IMR-90 (cell line): ENCODE measurements around the gene CDHR2. TPM values are rescaled to one million over a fixed set of nuclear protein-coding genes. Genes with fewer than 3 reads are reported as not detected.

ENCODE experiments used
- ATAC-seq: fragments of 200-7000 bp; cut with Tn5 transposase; 2 replicates; pipeline ENCODE4 v1.9.1; 2020; ENCODE audit warnings: low read depth, mild to moderate bottlenecking, moderate library complexity
- BruUV-seq: library from RNA; stranded (reverse); fragments of 400-500 nt; replicated peaks from 2 replicates; lab custom pipeline; 2021; lab: Mats Ljungman, UMichigan
- CTCF ChIA-PET: fragments of 300-600 bp; formaldehyde crosslinking; extraction: SDS; loops from one replicate; lab custom pipeline; 2021; ENCODE audit warnings: antibody characterized with exemption; lab: Yijun Ruan, JAX
- POLR2A ChIA-PET: fragments of 300-600 bp; sonication (Branson Sonifier 250); formaldehyde crosslinking; loops from one replicate; lab custom pipeline; 2022; ENCODE audit warnings: antibody characterized with exemption; ENCODE audit not compliant: unreplicated experiment; lab: Charles Lee
- DNase-seq: peaks from one replicate; pipeline ENCODE4 v3.0.0; 2013
- H2AFZ ChIP-seq: replicated peaks from 2 replicates; pipeline ENCODE3; 2013; ENCODE audit warnings: low read length, mild to moderate bottlenecking; ENCODE audit not compliant: poor library complexity
- H2AK5ac ChIP-seq: 2 replicates; pipeline ENCODE4 v1.6.1; 2013; ENCODE audit warnings: low read depth, low read length, inconsistent platforms
- H2AK9ac ChIP-seq: replicated peaks from 2 replicates; pipeline ENCODE3; 2013; ENCODE audit warnings: mild to moderate bottlenecking, low read depth, low read length, moderate library complexity; ENCODE audit not compliant: poor library complexity
- H2BK120ac ChIP-seq: 2 replicates; pipeline ENCODE4 v1.6.1; 2013; ENCODE audit warnings: low read depth, low read length, inconsistent platforms
- H2BK15ac ChIP-seq: 3 replicates; pipeline ENCODE4 v1.6.1; 2013; ENCODE audit warnings: low read depth, low read length, inconsistent platforms
- H2BK20ac ChIP-seq: 2 replicates; pipeline ENCODE4 v1.6.1; 2013; ENCODE audit warnings: low read depth, mild to moderate bottlenecking, inconsistent platforms, low read length, moderate library complexity
- H2BK5ac ChIP-seq: 2 replicates; pipeline ENCODE4 v1.6.1; 2013; ENCODE audit warnings: mild to moderate bottlenecking, low read depth, low read length, inconsistent platforms; ENCODE audit not compliant: poor library complexity, severe bottlenecking
- H3K14ac ChIP-seq: replicated peaks from 2 replicates; pipeline ENCODE4 v1.6.1; 2013; ENCODE audit warnings: low read depth, low read length, inconsistent platforms
- H3K18ac ChIP-seq: 2 replicates; pipeline ENCODE4 v1.6.1; 2013; ENCODE audit warnings: low read depth, low read length, control low read depth
- H3K23ac ChIP-seq: 2 replicates; pipeline ENCODE4 v1.6.1; 2013; ENCODE audit warnings: low read depth, low read length, inconsistent platforms
- H3K27ac ChIP-seq: 2 replicates; pipeline ENCODE4 v1.5.1; 2013; ENCODE audit warnings: mild to moderate bottlenecking, control low read depth, low read length; ENCODE audit not compliant: insufficient read depth
- H3K27me3 ChIP-seq: 2 replicates; pipeline ENCODE4 v1.6.1; 2013; ENCODE audit warnings: low read length; ENCODE audit not compliant: control insufficient read depth, insufficient read depth
- H3K36me3 ChIP-seq: 2 replicates; pipeline ENCODE4 v1.6.1; 2013; ENCODE audit warnings: low read length, mixed read lengths; ENCODE audit not compliant: control insufficient read depth, insufficient read depth
- H3K4ac ChIP-seq: 2 replicates; pipeline ENCODE4 v1.6.1; 2013; ENCODE audit warnings: low read depth, low read length, inconsistent platforms
- H3K4me1 ChIP-seq: 2 replicates; pipeline ENCODE4 v1.6.1; 2013; ENCODE audit warnings: low read length, mixed read lengths; ENCODE audit not compliant: control insufficient read depth, insufficient read depth
- H3K4me2 ChIP-seq: 2 replicates; pipeline ENCODE4 v1.6.1; 2013; ENCODE audit warnings: low read depth, mild to moderate bottlenecking, control low read depth, low read length, moderate library complexity
- H3K4me3 ChIP-seq: 2 replicates; pipeline ENCODE4 v1.5.1; 2013; ENCODE audit warnings: low read depth, mild to moderate bottlenecking, control low read depth, low read length, moderate library complexity; ENCODE audit not compliant: insufficient read depth
- H3K56ac ChIP-seq: 2 replicates; pipeline ENCODE4 v1.6.1; 2013; ENCODE audit warnings: low read length, inconsistent platforms; ENCODE audit not compliant: insufficient read depth; ENCODE audit errors: extremely low read depth
- H3K79me1 ChIP-seq, 2 experiments: 2 replicates each; pipeline ENCODE4 v1.6.1; 2013; ENCODE audit warnings: low read length in 2 of 2, inconsistent platforms in 1 of 2, low read depth in 1 of 2
- H3K9ac ChIP-seq: 2 replicates; pipeline ENCODE4 v1.6.1; 2013; ENCODE audit warnings: low read depth, low read length, control low read depth
- H3K9me1 ChIP-seq: 2 replicates; pipeline ENCODE4 v1.6.1; 2013; ENCODE audit warnings: low read length, inconsistent platforms; ENCODE audit not compliant: insufficient read depth
- H3K9me3 ChIP-seq: 2 replicates; pipeline ENCODE4 v1.6.1; 2013; ENCODE audit warnings: low read length; ENCODE audit not compliant: control insufficient read depth, insufficient read depth
- H4K20me1 ChIP-seq: 2 replicates; pipeline ENCODE4 v1.6.1; 2013; ENCODE audit warnings: low read length, inconsistent platforms; ENCODE audit not compliant: insufficient read depth
- H4K5ac ChIP-seq: 2 replicates; pipeline ENCODE4 v1.6.1; 2013; ENCODE audit warnings: mild to moderate bottlenecking, low read depth, low read length, control low read depth
- H4K8ac ChIP-seq, 2 experiments: 2 replicates each; pipeline ENCODE4 v1.6.1; 2013; ENCODE audit warnings: low read depth in 2 of 2, low read length in 2 of 2, control low read depth in 1 of 2, inconsistent platforms in 1 of 2
- H4K91ac ChIP-seq: 2 replicates; pipeline ENCODE4 v1.6.1; 2013; ENCODE audit warnings: low read depth, low read length, inconsistent platforms; ENCODE audit not compliant: insufficient read depth
- BHLHE40 ChIP-seq: fragments of 150-350 bp; IDR thresholded peaks from 2 replicates; pipeline ENCODE4 v1.6.1; 2016; ENCODE audit warnings: mild to moderate bottlenecking, low read depth, low read length
- CEBPB ChIP-seq: IDR thresholded peaks from 2 replicates; pipeline ENCODE4 v1.6.1; 2012; ENCODE audit warnings: low read depth, low read length, improper control_type of control experiment
- CHD1 ChIP-seq: IDR thresholded peaks from 2 replicates; pipeline ENCODE4 v1.6.1; 2012; ENCODE audit warnings: low read depth, low read length, improper control_type of control experiment
- FOS ChIP-seq: fragments of 150-350 bp; IDR thresholded peaks from 2 replicates; pipeline ENCODE4 v1.6.1; 2016; ENCODE audit warnings: low read depth, low read length
- MAFK ChIP-seq: IDR thresholded peaks from 2 replicates; pipeline ENCODE4 v1.6.1; 2012; ENCODE audit warnings: low read depth, low read length, improper control_type of control experiment
- MAZ ChIP-seq: IDR thresholded peaks from 2 replicates; pipeline ENCODE4 v1.6.1; 2012; ENCODE audit warnings: low read depth, mild to moderate bottlenecking, low read length, improper control_type of control experiment, moderate library complexity, borderline replicate concordance
- MXI1 ChIP-seq: IDR thresholded peaks from 2 replicates; pipeline ENCODE4 v1.6.1; 2012; ENCODE audit warnings: low read depth, mild to moderate bottlenecking, low read length, moderate library complexity, borderline replicate concordance
- NFE2L2 ChIP-seq: fragments of 150-350 bp; IDR thresholded peaks from 2 replicates; pipeline ENCODE4 v1.6.1; 2016; ENCODE audit warnings: low read depth, mild to moderate bottlenecking, low read length
- POLR2A ChIP-seq: IDR thresholded peaks from 2 replicates; pipeline ENCODE4 v1.6.1; 2012; ENCODE audit warnings: mild to moderate bottlenecking, low read depth, low read length
- RAD21 ChIP-seq: IDR thresholded peaks from 2 replicates; pipeline ENCODE4 v1.6.1; 2012; ENCODE audit warnings: low read length, improper control_type of control experiment
- RCOR1 ChIP-seq: IDR thresholded peaks from 2 replicates; pipeline ENCODE4 v1.6.1; 2012; ENCODE audit warnings: mild to moderate bottlenecking, low read length, improper control_type of control experiment; ENCODE audit not compliant: insufficient replicate concordance
- SMC3 ChIP-seq: fragments of 150-350 bp; IDR thresholded peaks from 2 replicates; pipeline ENCODE4 v1.6.1; 2016; ENCODE audit warnings: low read depth, mild to moderate bottlenecking, antibody characterized with exemption, low read length, moderate library complexity
- USF2 ChIP-seq: fragments of 150-350 bp; IDR thresholded peaks from 2 replicates; pipeline ENCODE4 v1.6.1; 2017; ENCODE audit warnings: mild to moderate bottlenecking, antibody characterized with exemption, low read length, low read depth
- WGBS, 2 experiments: methylation state at CpG; one replicate each; pipeline versions ENCODE4 v1.1.5 to v1.1.7; 2013; ENCODE audit warnings: missing lambda C conversion rate in 2 of 2; ENCODE audit not compliant: insufficient read length in 1 of 2; ENCODE audit errors: extremely low coverage in 2 of 2; 5-methylcytosine and 5-hydroxymethylcytosine counted together
- dilution Hi-C: fragments of 300-500 bp; cut with HindIII; formaldehyde crosslinking; loops from one replicate; pipeline ENCODE4 v1.14.3; 2018; ENCODE audit warnings: low sequenced_read_pairs; ENCODE audit not compliant: unreplicated experiment
- in situ Hi-C: fragments of 300-500 bp; cut with MboI; formaldehyde crosslinking; loops from 3 replicates; pipeline ENCODE4 v1.14.3; 2019; ENCODE audit warnings: low sequenced_read_pairs, inconsistent platforms, mixed read lengths
- intact Hi-C: fragments of 100-400 bp; cut with micrococcal nuclease; formaldehyde crosslinking; loops from 2 replicates; pipeline ENCODE4 v1.10.0; 2022
- polyA plus RNA-seq, 3 experiments: library from polyadenylated mRNA; depleted of rRNA; stranded (reverse); fragments of >200 nt; gene quantifications; 2 replicates each; pipeline ENCODE4 v1.2.3, GENCODE V29; 2012; ENCODE audit warnings: low replicate concordance in 1 of 3
- total RNA-seq: library from RNA; depleted of rRNA; stranded (reverse); fragments of >200 nt; gene quantifications from 2 replicates; pipeline ENCODE4 v1.2.3, GENCODE V29; 2012
- TF ChIP-seq, protein P1 (sequence below): conservative IDR thresholded peaks from 2 replicates; pipeline ENCODE4 v1.5.1; 2012; ENCODE audit warnings: mild to moderate bottlenecking, low read depth, low read length, improper control_type of control experiment
- TF ChIP-seq, protein P2 (sequence below): fragments of 150-350 bp; IDR thresholded peaks from 2 replicates; pipeline ENCODE4 v1.6.1; 2016; ENCODE audit warnings: low read depth, mild to moderate bottlenecking, low read length, moderate library complexity, borderline replicate concordance

The CDHR2 gene
- total and polyA plus RNA-seq, 2 of the 4 experiments (the other 2 are of a cell fraction), result not detected

DNA sequence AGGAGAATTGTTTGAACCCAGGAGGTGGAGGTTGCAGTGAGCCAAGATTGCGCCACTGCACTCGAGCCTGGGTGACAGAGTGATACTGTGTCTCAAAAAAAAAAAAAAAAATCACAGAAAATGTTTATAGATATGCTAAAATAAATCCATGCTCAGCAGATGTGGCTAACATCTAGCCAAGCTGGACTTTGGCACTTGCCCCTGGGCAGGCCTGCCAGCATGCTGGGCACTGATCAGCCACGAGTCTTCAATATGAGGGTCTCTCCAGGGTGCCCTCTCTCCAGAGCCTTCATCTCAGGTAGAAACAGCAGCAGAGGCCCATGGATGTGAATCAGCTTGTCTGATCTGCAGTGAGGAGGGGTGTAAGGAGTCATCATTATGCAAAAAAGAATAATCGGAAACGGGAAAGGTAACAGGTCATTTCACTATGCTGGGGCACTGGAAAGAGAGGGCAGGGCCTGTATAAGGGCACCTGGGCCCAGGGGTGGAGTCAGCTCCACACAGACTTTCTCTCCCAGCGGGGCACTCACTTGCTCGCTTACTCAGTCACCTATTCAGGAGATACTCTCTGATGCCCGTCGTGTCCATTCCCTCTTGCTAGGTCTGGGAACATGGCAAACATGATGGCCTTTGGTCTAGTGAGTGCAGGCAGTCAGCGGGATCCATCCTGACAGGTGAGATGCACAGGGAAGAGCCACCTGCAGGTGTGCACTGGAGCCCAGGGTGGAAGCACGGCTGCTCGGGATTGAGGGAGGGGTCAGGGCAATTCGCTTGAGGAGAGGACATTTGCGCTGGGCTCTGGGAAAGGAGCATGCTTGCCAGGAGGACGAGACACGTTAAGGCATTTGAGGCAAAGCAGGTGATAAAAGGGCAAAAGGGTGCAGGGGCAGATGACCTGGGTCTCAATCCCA is 29.1 kb upstream of the CDHR2 start:
- dilution Hi-C loops (no loop called here), in situ Hi-C loops (no loop called here), intact Hi-C loops (no loop called here)
- ATAC-seq (no peak), DNase-seq (no peak)
- H4K91ac ChIP-seq, result no peak overlapping the region
- no peak overlapping the region for H3K27ac ChIP-seq
- POLR2A ChIA-PET, result interaction anchor here (0.6 kb wide), 1 partner anchor 420 kb away, joined by 5 read pairs; no protein-coding TSS in a partner anchor
- no peaks in the 10 kb centered on the region for H3K4me1 ChIP-seq
- no peak overlapping the region for H2BK5ac ChIP-seq
- no peak overlapping the region for H2BK120ac ChIP-seq
- H2AK5ac ChIP-seq, result no peak overlapping the region
- no peak overlapping the region for H3K18ac ChIP-seq
- H4K20me1 ChIP-seq, result no peaks in the 10 kb centered on the region
- H2BK20ac ChIP-seq, result no peak overlapping the region
- H3K14ac ChIP-seq, result no peak overlapping the region
- H3K56ac ChIP-seq, result no peak overlapping the region
- CTCF ChIA-PET, result no interaction called here
- H3K9me1 ChIP-seq, result no peaks in the 10 kb centered on the region
- peak overlapping the region; percentile 18 for H2AFZ ChIP-seq
- no peaks in the 10 kb centered on the region for H3K27me3 ChIP-seq
- H4K5ac ChIP-seq, result no peak overlapping the region
- no peak overlapping the region for H3K4ac ChIP-seq
- H3K9ac ChIP-seq, result no peak overlapping the region
- no peak overlapping the region for H4K8ac ChIP-seq
- H2AK9ac ChIP-seq, result no peak overlapping the region
- 64% methylated on average over 8 of the region's 16 CpGs; no CpG with 5 or more reads in 1 of the 2 experiments for WGBS, 2 experiments
- no TSS peak for BruUV-seq
- H2BK15ac ChIP-seq, result no peak overlapping the region
- H3K23ac ChIP-seq, result no peak overlapping the region
- H3K36me3 ChIP-seq, result no peaks in the 10 kb centered on the region
- no peaks in the 10 kb centered on the region for H3K79me1 ChIP-seq
- H3K4me2 ChIP-seq, result no peak overlapping the region
- no peak overlapping the region for H3K4me3 ChIP-seq
- no peaks in the 10 kb centered on the region for H3K9me3 ChIP-seq
- TF ChIP-seq, protein P1, sequence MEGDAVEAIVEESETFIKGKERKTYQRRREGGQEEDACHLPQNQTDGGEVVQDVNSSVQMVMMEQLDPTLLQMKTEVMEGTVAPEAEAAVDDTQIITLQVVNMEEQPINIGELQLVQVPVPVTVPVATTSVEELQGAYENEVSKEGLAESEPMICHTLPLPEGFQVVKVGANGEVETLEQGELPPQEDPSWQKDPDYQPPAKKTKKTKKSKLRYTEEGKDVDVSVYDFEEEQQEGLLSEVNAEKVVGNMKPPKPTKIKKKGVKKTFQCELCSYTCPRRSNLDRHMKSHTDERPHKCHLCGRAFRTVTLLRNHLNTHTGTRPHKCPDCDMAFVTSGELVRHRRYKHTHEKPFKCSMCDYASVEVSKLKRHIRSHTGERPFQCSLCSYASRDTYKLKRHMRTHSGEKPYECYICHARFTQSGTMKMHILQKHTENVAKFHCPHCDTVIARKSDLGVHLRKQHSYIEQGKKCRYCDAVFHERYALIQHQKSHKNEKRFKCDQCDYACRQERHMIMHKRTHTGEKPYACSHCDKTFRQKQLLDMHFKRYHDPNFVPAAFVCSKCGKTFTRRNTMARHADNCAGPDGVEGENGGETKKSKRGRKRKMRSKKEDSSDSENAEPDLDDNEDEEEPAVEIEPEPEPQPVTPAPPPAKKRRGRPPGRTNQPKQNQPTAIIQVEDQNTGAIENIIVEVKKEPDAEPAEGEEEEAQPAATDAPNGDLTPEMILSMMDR, result no peak
- TF ChIP-seq MAFK (no peak), MXI1 (no peak), USF2 (no peak), RCOR1 (no peak), POLR2A (no peak), SMC3 (no peak), RAD21 (no peak), NFE2L2 (no peak), FOS (no peak), BHLHE40 (no peak), CEBPB (no peak), MAZ (no peak), CHD1 (no peak)
- TF ChIP-seq, protein P2, sequence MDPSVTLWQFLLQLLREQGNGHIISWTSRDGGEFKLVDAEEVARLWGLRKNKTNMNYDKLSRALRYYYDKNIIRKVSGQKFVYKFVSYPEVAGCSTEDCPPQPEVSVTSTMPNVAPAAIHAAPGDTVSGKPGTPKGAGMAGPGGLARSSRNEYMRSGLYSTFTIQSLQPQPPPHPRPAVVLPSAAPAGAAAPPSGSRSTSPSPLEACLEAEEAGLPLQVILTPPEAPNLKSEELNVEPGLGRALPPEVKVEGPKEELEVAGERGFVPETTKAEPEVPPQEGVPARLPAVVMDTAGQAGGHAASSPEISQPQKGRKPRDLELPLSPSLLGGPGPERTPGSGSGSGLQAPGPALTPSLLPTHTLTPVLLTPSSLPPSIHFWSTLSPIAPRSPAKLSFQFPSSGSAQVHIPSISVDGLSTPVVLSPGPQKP, result no peak
